Spleen (tissue), 11 donors: ENCODE measurements around the gene ZNF470. TPM values are rescaled to one million over a fixed set of nuclear protein-coding genes. Genes with fewer than 3 reads are reported as not detected.

ENCODE experiments used
- DNase-seq: peaks from one replicate; pipeline ENCODE4 v3.0.0-alpha.2; 2020
- H3K27ac ChIP-seq, 8 donors: fragments of 200-600 bp; sonication (generic) in 7 of 8; 1 replicate in 4 of 8; 2 replicates in 4 of 8; pipeline versions ENCODE4 v1.5.0 to v1.8.0; 2016 to 2021; ENCODE audit warnings: inconsistent platforms in 4 of 8, mild to moderate bottlenecking in 4 of 8, moderate library complexity in 1 of 8
- H3K27me3 ChIP-seq, 7 donors: fragments of 200-600 bp; sonication (generic) in 6 of 7; replicated peaks in 1 of 7; 1 replicate in 4 of 7; 2 replicates in 3 of 7; pipeline versions ENCODE4 v1.5.0 to v1.8.0; 2016 to 2021; ENCODE audit warnings: inconsistent platforms in 3 of 7, mild to moderate bottlenecking in 1 of 7
- H3K36me3 ChIP-seq, 6 donors: fragments of 200-600 bp; sonication (generic) in 5 of 6; 1 replicate in 4 of 6; 2 replicates in 2 of 6; pipeline versions ENCODE4 v1.5.0 to v1.8.0; 2016 to 2021; ENCODE audit warnings: inconsistent platforms in 2 of 6
- H3K4me1 ChIP-seq, 6 donors: fragments of 200-600 bp; sonication (generic) in 5 of 6; 1 replicate in 3 of 6; 2 replicates in 3 of 6; pipeline versions ENCODE4 v1.5.0 to v1.8.0; 2016 to 2021; ENCODE audit warnings: inconsistent platforms in 3 of 6
- H3K4me3 ChIP-seq, 8 donors: fragments of 200-600 bp; sonication (generic) in 7 of 8; 1 replicate in 4 of 8; 2 replicates in 4 of 8; pipeline versions ENCODE4 v1.5.0 to v1.8.0; 2016 to 2021; ENCODE audit warnings: inconsistent platforms in 4 of 8, mild to moderate bottlenecking in 4 of 8, moderate library complexity in 2 of 8
- H3K9me3 ChIP-seq, 8 donors: fragments of 200-600 bp; sonication (generic) in 7 of 8; 1 replicate in 4 of 8; 2 replicates in 4 of 8; pipeline versions ENCODE4 v1.5.0 to v1.8.0; 2016 to 2021; ENCODE audit warnings: inconsistent platforms in 4 of 8
- CTCF ChIP-seq, 11 experiments: fragments of 200-600 bp in 7 of 11; fragments of 450-650 bp in 4 of 11; sonication (generic) in 4 of 11; IDR thresholded peaks in 8 of 11; conservative IDR thresholded peaks in 3 of 11; 1 replicate in 7 of 11; 2 replicates in 4 of 11; pipeline versions ENCODE4 v1.4.0 to v1.8.0; 2016 to 2021; ENCODE audit warnings: antibody characterized with exemption in 11 of 11, inconsistent platforms in 4 of 11, mild to moderate bottlenecking in 1 of 11
- POLR2A ChIP-seq, 3 donors: fragments of 450-650 bp; IDR thresholded peaks; one replicate each; pipeline ENCODE4 v1.5.1; 2017; ENCODE audit warnings: antibody characterized with exemption in 3 of 3, mild to moderate bottlenecking in 1 of 3
- POLR2AphosphoS5 ChIP-seq, 3 donors: sonication (generic); formaldehyde crosslinking; IDR thresholded peaks; one replicate each; pipeline ENCODE4 v1.5.1; 2017; ENCODE audit warnings: antibody characterized with exemption in 3 of 3
- WGBS, 5 donors: extraction: QIAGEN DNeasy Blood & Tissue Kit in 3 of 5; methylation state at CpG; one replicate each; pipeline versions ENCODE4 v1.1.5 to v1.1.7; 2013 to 2018; 5-methylcytosine and 5-hydroxymethylcytosine counted together
- intact Hi-C: fragments of 100-400 bp; cut with DNase I; formaldehyde crosslinking; loops from one replicate; pipeline ENCODE4 v1.15.0; 2023; ENCODE audit warnings: low total_unique reads
- polyA plus RNA-seq, 3 donors: library from polyadenylated mRNA; stranded (reverse); fragments of 200-250 nt; gene quantifications; one replicate each; pipeline ENCODE4 v1.2.1, GENCODE V29; 2013
- total RNA-seq, 7 donors: library from RNA; depleted of rRNA in 3 of 7; stranded (reverse); fragments of >200 nt in 3 of 7; fragmentation: NEBNext Ultra II Directional in 4 of 7; extraction: Animal tissue kit (Norgen Biotek cat#: 25700) in 4 of 7; gene quantifications; one replicate each; pipeline versions ENCODE4 v1.1.0 to v1.2.1, GENCODE V29; 2016 to 2021
- donor health status: healthy with polysubstance abuse.
- donor health status: DM: no; HTN: no; CAD: no; lungs with moderate emphysema.
- donor health status: DM: no; HTN: no; CAD: no.
- donor health status: Bipolar disorder and iron deficiency.
- donor health status: healthy.
- donor health status: DM: no; HTN: no; CAD: no.
- donor health status: DM: yes; HTN: yes; CAD: no.

ZNF470 gene
- total and polyA plus RNA-seq, 10 donors = 2.5 to 6.1 (median 3.7) TPM

GRCh38 chr19:56538761-56539263 lies 28.5 kb upstream of the ZNF470 start, which contains the start of gene ZFP28:
TSS of gene ZFP28 (plus strand) at chr19:56538948. CDS start at chr19:56539019, 71 bp downstream.
- H3K27ac ChIP-seq = peak within 1 kb of the TSS; percentile 93 to 99 (median 95)
- H3K27me3 ChIP-seq = no peaks in the 10 kb centered on the region
- H3K9me3 ChIP-seq = peaks cover 13 to 96% (median 86%) of the 10 kb centered on the region in 8 donors
- H3K4me3 ChIP-seq = peak within 1 kb of the TSS; percentile 58 to 90 (median 68)
- intact Hi-C loops = no loop called here
- peak; percentile 94 for DNase-seq
- H3K36me3 ChIP-seq = peaks cover 0 to 53% (median 13%) of the 10 kb centered on the region in 6 donors
- peaks cover 0 to 20% (median 8%) of the 10 kb centered on the region in 6 donors for H3K4me1 ChIP-seq
- TF ChIP-seq POLR2AphosphoS5 (IDR thresholded peaks at IDR 0.05) (no peak), POLR2A (IDR thresholded peaks at IDR 0.05) (no peak), CTCF (IDR thresholded peaks at IDR 0.05 in 8 of 11, conservative IDR thresholded peaks at IDR 0.05 in 3 of 11) (no peak)
- 1 to 18% (median 5%) methylated on average over 11 to 53 of the region's 65 CpGs for WGBS, 5 donors

GRCh38 chr19:56543776-56544175 lies 23.5 kb upstream of the ZNF470 start:
- TF ChIP-seq POLR2AphosphoS5 (IDR thresholded peaks at IDR 0.05) (no peak), CTCF (IDR thresholded peaks at IDR 0.05 in 8 of 11, conservative IDR thresholded peaks at IDR 0.05 in 3 of 11) (no peak), POLR2A (IDR thresholded peaks at IDR 0.05) (no peak)
- Histone ChIP-seq H3K27me3 (no peaks in the 10 kb centered on the region), H3K4me3 (peak overlapping the region in 1 of 8 donors; percentile 5), H3K36me3 (peaks cover 10 to 90% (median 32%) of the 10 kb centered on the region in 6 donors), H3K27ac (no peak overlapping the region), H3K4me1 (peaks cover 0 to 13% (median 5%) of the 10 kb centered on the region in 6 donors), H3K9me3 (peaks cover 16 to 100% (median 94%) of the 10 kb centered on the region in 8 donors)
- WGBS, 5 donors = 88 to 97% (median 95%) methylated on average over 2 of the region's 2 CpGs
- intact Hi-C loops = no loop called here
- DNase-seq = no peak

- WGBS, 5 donors = 72 to 77% (median 76%) methylated on average over 6 of the region's 6 CpGs
- Histone ChIP-seq H3K4me1 (no peaks in the 10 kb centered on the region), H3K27ac (no peak overlapping the region), H3K36me3 (peaks cover 15 to 100% (median 61%) of the 10 kb centered on the region in 6 donors), H3K4me3 (peak overlapping the region in 1 of 8 donors; percentile 5), H3K9me3 (peaks cover 20 to 100% (median 100%) of the 10 kb centered on the region in 8 donors), H3K27me3 (no peaks in the 10 kb centered on the region)
- no peak for TF ChIP-seq CTCF (IDR thresholded peaks at IDR 0.05 in 8 of 11, conservative IDR thresholded peaks at IDR 0.05 in 3 of 11)
- TF ChIP-seq POLR2A (IDR thresholded peaks at IDR 0.05) = no peak
- no peak for TF ChIP-seq POLR2AphosphoS5 (IDR thresholded peaks at IDR 0.05)
- intact Hi-C loops = no loop called here
- no peak for DNase-seq
Observed at GRCh38 chr19:56547535-56547934, 19.7 kb upstream of the ZNF470 start.

GRCh38 chr19:56554272-56554869 lies 12.9 kb upstream of the ZNF470 start:
- WGBS, 5 donors = 80 to 98% (median 93%) methylated on average over 6 of the region's 6 CpGs
- no peak for DNase-seq
- TF ChIP-seq CTCF (IDR thresholded peaks at IDR 0.05 in 8 of 11, conservative IDR thresholded peaks at IDR 0.05 in 3 of 11) (no peak), POLR2A (IDR thresholded peaks at IDR 0.05) (no peak), POLR2AphosphoS5 (IDR thresholded peaks at IDR 0.05) (no peak)
- Histone ChIP-seq H3K36me3 (peaks cover 5 to 77% (median 55%) of the 10 kb centered on the region in 6 donors), H3K27me3 (no peaks in the 10 kb centered on the region), H3K4me1 (no peaks in the 10 kb centered on the region), H3K4me3 (no peak overlapping the region), H3K9me3 (peaks cover 51 to 100% (median 100%) of the 10 kb centered on the region in 8 donors), H3K27ac (no peak overlapping the region)
- intact Hi-C loops = no loop called here
